Epithelial cell of prostate (primary cell): ENCODE data around the gene TSPAN3.

Experiments used
- DNase-seq: peaks from one replicate; pipeline ENCODE4 v3.0.0-alpha.2; 2011; ENCODE audit warnings: low read depth, low spot score
- H3K27ac ChIP-seq: fragments of 450-650 bp; 2 replicates; pipeline ENCODE4 v1.5.1; 2017; ENCODE audit warnings: mild to moderate bottlenecking

Gene TSPAN3

DNA sequence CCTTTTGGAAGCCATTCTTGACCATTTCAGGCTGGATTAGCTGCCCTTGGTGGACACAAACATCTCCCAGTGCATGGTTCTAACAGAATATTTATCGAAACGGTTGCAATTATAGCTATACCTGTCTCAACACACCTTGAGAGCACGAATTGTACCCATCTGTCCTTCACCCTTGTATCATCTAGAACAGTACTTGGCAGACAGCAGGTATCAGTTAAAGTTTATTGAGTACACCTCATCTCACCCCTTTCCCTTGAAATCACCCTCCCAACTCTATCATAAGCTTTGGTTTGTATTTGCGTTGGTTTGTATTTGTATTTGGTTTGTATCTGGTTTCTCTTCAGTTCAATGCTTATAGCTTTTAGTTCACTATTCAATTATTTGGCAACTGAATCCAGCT, 12.4 kb downstream of the TSPAN3 start:
- DNase-seq: no peak
- H3K27ac ChIP-seq: no peak overlapping the region

- no peak overlapping the region for H3K27ac ChIP-seq
- DNase-seq: no peak
These were observed 13.2 kb downstream of the TSPAN3 start for GRCh38 chr15:77057685-77058084.

DNA sequence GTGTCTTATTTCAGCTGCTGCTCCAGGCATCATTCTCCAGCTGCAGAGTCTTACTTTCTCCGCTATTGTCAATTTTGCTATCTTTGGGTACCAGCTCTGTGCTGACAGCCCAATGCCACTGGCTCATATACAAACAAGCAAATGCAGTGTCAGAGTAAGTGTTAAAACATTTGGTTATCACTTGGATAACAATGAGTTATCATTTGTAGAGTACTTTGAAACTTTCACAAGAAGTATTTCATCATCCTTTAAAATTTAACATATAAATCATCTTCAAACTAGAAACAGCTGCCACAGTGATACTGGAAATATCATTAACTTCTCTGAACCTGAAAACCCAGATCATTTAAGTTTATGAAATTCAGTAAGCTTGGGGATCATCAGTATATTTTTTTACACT, 13.8 kb downstream of the TSPAN3 start:
- DNase-seq: no peak
- H3K27ac ChIP-seq: no peak overlapping the region

GRCh38 chr15:77053709-77054108, 17.2 kb downstream of the TSPAN3 start:
- H3K27ac ChIP-seq: no peak overlapping the region
- DNase-seq: no peak

DNA sequence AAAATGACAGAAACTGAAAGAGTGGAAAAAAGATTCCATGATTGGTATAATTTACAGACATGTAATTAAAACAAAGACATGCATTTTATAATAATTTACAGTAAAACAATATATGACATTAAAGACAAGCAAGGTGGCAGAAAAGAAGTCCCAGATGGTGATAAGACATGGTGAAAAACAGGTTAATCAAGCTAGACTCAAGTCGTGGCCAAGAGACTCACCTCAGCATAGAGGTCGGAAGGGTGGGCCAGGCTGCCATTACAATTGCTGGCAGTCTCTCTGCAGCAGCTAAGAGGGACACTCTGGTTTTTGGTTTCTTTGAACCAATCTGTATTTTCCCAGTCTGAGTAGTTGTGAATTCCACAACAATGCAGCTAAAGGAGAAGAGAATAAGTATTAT, 18.4 kb downstream of the TSPAN3 start:
- H3K27ac ChIP-seq: no peak overlapping the region
- no peak for DNase-seq

- no peak for DNase-seq
- no peak overlapping the region for H3K27ac ChIP-seq
These were observed 22.6 kb downstream of the TSPAN3 start for GRCh38 chr15:77048135-77048876.

GRCh38 chr15:77046704-77047412, 24.1 kb downstream of the TSPAN3 start:
- H3K27ac ChIP-seq: no peak overlapping the region
- no peak for DNase-seq

DNA sequence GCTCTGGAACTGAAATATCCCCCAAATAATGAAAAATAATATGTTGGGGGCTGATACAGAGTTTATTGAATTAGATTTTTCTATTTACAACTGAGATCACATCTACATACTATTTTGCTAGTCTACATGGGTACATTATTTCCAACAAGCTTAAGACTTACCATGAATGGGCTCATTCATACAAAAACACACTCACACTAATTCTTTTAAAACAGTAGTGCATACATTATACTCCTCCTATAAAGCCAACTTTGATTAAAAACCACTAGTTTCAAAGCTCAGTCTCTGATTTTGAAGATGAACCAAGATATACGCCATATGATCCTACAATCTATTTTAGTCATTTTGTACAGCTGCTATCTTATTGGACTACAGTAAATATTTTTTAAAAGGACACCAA, 24.9 kb downstream of the TSPAN3 start:
- H3K27ac ChIP-seq: no peak overlapping the region
- DNase-seq: no peak

- DNase-seq: no peak
- H3K27ac ChIP-seq: no peak overlapping the region
These were observed 26.5 kb downstream of the TSPAN3 start for GRCh38 chr15:77044228-77045042.

GRCh38 chr15:77042955-77043920, 27.7 kb downstream of the TSPAN3 start:
- no peak overlapping the region for H3K27ac ChIP-seq
- no peak for DNase-seq

DNA sequence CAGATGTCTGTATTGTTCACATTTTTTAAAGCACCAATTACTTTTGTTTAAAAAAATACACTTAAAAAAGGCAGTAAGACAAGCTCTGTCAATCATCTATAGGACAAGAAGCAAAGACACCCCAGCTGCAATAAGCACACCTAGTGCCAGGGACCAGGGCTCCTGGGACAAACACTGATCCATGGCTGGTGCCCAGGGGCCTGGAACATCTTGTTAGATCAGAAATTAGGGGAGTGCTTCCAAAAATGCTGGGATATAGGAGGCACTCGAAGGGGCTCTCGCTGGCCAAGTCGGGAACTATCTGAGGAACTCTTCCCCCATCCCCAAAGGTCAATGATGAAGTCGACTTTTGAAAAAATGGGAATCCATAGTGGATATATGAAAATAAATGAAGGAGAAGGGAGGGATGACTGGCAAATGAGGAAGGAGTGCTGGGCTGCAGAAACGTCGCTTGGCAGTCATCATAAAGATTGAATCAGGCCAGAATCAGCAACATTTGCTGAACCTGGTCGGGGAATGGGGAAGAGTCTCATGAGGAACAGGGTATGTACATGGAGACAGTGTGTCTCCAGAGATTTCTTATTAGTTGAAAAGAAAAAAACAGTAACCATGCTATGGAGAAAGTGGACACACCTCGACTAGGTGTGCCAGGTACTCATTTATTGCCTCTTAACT, 28.5 kb downstream of the TSPAN3 start:
- DNase-seq: no peak
- H3K27ac ChIP-seq: no peak overlapping the region

GRCh38 chr15:77040673-77041072, 30.2 kb downstream of the TSPAN3 start:
- DNase-seq: no peak
- no peak overlapping the region for H3K27ac ChIP-seq

DNA sequence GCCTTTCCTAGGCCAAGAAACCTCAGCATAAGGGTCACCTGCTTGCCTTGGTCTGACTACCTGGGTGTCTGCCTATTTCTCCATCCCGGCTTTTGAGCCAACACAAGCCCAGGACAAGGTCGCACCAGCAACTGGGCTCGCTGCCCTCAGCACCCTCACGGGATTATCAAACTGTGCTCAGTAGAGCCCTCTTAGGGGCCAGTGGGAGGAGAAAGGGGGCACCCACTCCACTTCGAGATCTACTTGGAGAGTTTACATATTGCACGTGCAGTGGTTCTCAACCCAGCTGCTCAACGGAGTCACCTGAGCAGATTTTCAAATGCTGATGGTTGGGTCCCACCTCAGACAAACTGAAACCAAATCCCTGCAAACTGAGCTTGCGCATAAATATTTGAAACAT, 31.1 kb downstream of the TSPAN3 start:
- no peak overlapping the region for H3K27ac ChIP-seq
- no peak for DNase-seq

- H3K27ac ChIP-seq: no peak overlapping the region
- no peak for DNase-seq
These were observed 31.7 kb downstream of the TSPAN3 start for GRCh38 chr15:77039217-77039533.

DNA sequence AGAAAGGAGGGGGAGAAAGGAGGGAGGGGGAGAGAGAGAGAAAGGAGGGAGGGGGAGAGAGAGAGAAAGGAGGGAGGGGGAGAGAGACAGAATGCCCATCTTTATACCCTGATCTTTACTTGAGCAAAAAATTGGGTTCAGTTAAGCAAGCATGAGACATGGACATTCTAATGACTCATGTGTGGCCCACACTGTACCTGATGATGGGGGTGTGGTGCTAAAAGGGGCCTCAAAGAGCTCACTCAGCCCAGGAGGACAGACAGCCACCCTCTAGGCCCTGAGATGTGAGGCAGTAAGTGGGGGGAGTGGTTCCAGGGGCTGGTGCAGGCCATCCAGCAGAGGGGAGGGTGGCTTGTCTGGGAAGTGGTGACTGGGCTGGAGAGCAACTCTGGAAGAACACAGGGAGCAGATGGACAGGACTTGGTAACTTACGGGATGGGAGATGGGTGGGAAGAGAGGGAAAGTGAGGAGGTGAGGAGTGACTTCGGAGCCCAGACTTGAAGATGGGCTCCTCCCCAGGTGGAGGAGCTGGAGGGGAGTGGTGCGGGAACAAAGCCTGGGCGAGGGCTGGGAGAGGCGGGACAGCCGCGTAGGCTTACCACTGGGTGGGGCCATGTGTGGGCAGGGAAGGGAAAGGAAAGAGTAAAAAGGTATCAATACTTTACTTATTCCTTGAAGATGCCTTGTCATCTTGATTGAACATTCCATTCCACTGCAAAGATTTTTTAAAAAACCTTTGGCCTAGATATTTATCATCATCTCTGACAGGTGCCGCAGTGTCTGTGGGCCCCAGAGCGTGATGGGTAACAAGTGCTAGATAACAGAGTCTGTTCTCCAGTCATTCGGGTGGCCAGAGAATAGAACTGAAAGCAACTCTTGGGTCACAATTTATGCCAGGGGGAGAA, 32.3 kb downstream of the TSPAN3 start:
- no peak for DNase-seq
- H3K27ac ChIP-seq: no peak overlapping the region

DNA sequence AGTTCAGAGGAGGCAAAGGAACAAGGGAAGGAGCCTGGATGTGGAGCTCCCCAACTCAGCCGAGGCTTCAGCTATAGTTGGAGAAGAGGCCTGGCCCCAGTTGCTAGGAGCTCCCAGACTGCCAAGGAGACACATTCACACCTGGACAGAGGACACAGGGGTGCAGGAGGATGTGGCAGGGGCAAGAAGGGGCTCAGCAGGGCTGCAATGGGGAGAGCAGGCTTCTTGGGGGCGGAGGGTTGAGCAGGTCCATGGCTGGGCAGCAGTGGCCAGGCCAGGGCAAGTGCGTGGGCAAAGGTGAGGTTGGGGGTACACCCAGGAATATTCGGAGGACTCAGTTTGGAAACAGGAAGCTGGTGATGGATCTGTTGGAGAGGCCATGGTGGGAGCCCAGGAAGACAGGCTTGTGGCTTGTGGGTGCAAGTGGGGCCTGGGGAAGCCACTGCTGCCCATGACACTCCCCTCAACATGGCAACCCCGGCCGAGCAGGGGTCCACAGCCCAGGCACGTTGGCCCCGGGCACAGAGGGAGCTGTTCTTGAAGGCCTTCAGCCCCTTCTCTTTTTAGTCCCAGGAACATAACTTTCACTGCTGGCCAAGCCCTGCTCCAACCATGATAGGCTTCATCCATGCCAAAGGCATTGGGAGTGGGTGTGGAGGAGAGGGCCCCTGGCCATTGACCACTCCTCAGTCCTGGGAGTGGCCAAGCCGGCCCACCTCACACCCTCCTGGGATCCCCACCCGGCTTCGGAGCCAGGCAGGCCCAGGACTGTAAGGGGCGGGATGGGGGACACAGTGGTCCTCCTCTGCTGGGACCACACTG, 33.3 kb downstream of the TSPAN3 start:
- no peak for DNase-seq
- H3K27ac ChIP-seq: no peak overlapping the region

GRCh38 chr15:77036537-77037387, 34.1 kb downstream of the TSPAN3 start:
- no peak for DNase-seq
- no peak overlapping the region for H3K27ac ChIP-seq
